Pancreas (tissue), 10 donors: Measurements from ENCODE around the gene ITIH1. TPM values are rescaled to one million over a fixed set of nuclear protein-coding genes. Genes with fewer than 3 reads are reported as not detected.

Source experiments
- ATAC-seq, 4 donors: fragments of 200-7000 bp; cut with Tn5 transposase; one replicate each; pipeline versions ENCODE4 v1.8.0 to v1.9.1; 2020; ENCODE audit warnings: mild to moderate bottlenecking in 4 of 4, moderate library complexity in 4 of 4
- DNase-seq, 6 donors: peaks; one replicate each; pipeline ENCODE4 v3.0.0-alpha.2; 2020
- FAIRE-seq: peaks from 2 replicates; lab custom pipeline; 2012; peaks lifted over from hg19 to GRCh38; lab: Jason Lieb, UNC
- H3K27ac ChIP-seq, 4 donors: fragments of 200-600 bp; sonication (generic); 1 replicate in 3 of 4; 2 replicates in 1 of 4; pipeline versions ENCODE4 v1.5.0 to v1.8.0; 2020
- H3K27me3 ChIP-seq, 4 donors: fragments of 200-600 bp; one replicate each; pipeline ENCODE4 v1.8.0; 2021
- H3K36me3 ChIP-seq, 3 donors: fragments of 200-600 bp; sonication (generic) in 1 of 3; one replicate each; pipeline versions ENCODE4 v1.5.0 to v1.8.0; 2020 to 2021
- H3K4me1 ChIP-seq, 3 donors: fragments of 200-600 bp; one replicate each; pipeline ENCODE4 v1.8.0; 2021
- H3K4me3 ChIP-seq, 4 donors: fragments of 200-600 bp; sonication (generic) in 2 of 4; one replicate each; pipeline versions ENCODE4 v1.5.0 to v1.8.0; 2020 to 2021
- H3K9me3 ChIP-seq, 4 donors: fragments of 200-600 bp; one replicate each; pipeline ENCODE4 v1.8.0; 2021
- WGBS, 2 donors: extraction: QIAGEN DNeasy Blood & Tissue Kit; methylation state at CpG; one replicate each; pipeline ENCODE4 v1.1.7; 2013; 5-methylcytosine and 5-hydroxymethylcytosine counted together
- intact Hi-C, 3 donors: fragments of 100-400 bp; cut with DNase I; formaldehyde crosslinking; loops; one replicate each; pipeline versions ENCODE4 v1.11.1 to v1.14.2; 2022
- polyA plus RNA-seq, 2 donors: library from polyadenylated mRNA; stranded (reverse); fragments of 200-250 nt; gene quantifications; one replicate each; pipeline ENCODE4 v1.2.3, GENCODE V29; 2013
- total RNA-seq, 6 donors: library from RNA; stranded (reverse); fragmentation: NEBNext Ultra II Directional in 4 of 6; extraction: Animal tissue kit (Norgen Biotek cat#: 25700) in 4 of 6; gene quantifications; one replicate each; pipeline versions ENCODE4 v1.2.1 to v1.2.4, GENCODE V29; 2021 to 2023
- TF ChIP-seq, protein P1 (sequence below), 4 donors: fragments of 200-600 bp; sonication (generic) in 3 of 4; IDR thresholded peaks; one replicate each; pipeline versions ENCODE4 v1.5.0 to v1.8.0; 2021; ENCODE audit warnings: antibody characterized with exemption in 4 of 4
- donor health status: healthy with polysubstance abuse.
- donor health status: DM: no; HTN: no; CAD: no; lungs with moderate emphysema.
- donor health status: DM: no; HTN: no; CAD: no.
- donor health status: control.
- donor health status: control.
- donor health status: Bipolar disorder and iron deficiency.
- donor health status: DM: yes; HTN: yes; CAD: no.
- donor health status: DM: no; HTN: no; CAD: no.
- donor health status: DM: no; HTN: no; CAD: no.
- donor health status: DM: yes; HTN: yes; CAD: no.

ITIH1 gene
- total and polyA plus RNA-seq, 8 donors = 0.32 to 1.9 (median 0.51) TPM; not detected in 1

DNA sequence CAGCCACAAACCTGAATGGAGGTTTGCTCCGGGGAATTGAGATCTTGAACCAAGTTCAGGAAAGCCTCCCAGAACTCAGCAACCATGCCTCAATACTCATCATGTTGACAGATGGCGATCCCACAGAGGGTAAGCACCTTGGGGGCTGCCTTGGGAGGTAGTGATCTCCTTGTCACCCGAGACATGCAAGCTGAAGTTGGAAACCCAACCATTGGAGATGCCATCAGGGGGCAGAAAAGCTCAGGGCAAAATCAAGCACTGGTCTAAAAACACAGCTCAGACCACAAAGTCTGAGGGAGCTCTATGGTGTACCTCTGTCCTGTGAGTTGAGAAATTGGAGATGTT lies 5.8 kb downstream of the ITIH1 start:
- ATAC-seq = no peak
- FAIRE-seq = no peak
- intact Hi-C loops = no loop called here

DNA sequence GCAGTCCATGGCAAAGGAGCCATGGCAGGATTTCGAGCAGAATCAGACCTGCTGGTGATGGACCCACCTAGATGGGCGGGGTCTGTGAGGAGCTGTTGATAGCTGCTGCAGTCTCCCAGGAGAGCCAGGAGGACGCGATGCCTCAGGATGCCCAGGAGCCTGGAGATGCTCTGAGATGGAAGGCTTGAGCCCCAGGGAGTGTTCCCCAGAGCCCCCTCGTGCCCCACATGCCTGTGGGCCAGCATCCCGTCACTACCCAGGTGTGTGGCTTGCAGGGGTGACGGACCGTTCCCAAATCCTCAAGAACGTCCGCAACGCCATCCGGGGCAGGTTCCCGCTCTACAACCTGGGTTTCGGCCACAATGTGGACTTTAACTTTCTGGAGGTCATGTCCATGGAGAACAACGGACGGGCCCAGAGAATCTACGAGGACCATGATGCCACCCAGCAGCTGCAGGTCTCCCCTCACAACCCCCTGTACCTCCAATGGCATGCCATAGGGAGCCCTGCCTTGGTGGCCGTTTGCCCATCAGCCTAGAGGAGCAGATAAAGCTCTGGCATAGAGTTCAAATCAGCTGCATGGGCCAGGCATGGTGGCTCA lies 6.7 kb downstream of the ITIH1 start:
- TF ChIP-seq, protein P1, sequence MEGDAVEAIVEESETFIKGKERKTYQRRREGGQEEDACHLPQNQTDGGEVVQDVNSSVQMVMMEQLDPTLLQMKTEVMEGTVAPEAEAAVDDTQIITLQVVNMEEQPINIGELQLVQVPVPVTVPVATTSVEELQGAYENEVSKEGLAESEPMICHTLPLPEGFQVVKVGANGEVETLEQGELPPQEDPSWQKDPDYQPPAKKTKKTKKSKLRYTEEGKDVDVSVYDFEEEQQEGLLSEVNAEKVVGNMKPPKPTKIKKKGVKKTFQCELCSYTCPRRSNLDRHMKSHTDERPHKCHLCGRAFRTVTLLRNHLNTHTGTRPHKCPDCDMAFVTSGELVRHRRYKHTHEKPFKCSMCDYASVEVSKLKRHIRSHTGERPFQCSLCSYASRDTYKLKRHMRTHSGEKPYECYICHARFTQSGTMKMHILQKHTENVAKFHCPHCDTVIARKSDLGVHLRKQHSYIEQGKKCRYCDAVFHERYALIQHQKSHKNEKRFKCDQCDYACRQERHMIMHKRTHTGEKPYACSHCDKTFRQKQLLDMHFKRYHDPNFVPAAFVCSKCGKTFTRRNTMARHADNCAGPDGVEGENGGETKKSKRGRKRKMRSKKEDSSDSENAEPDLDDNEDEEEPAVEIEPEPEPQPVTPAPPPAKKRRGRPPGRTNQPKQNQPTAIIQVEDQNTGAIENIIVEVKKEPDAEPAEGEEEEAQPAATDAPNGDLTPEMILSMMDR (IDR thresholded peaks at IDR 0.05) = no peak
- H3K9me3 ChIP-seq = no peaks in the 10 kb centered on the region
- no peaks in the 10 kb centered on the region for H3K4me1 ChIP-seq
- FAIRE-seq (no peak), ATAC-seq (no peak), DNase-seq (peak in 3 of 6 donors; percentile 12 to 38 (median 34))
- no peaks in the 10 kb centered on the region for H3K27me3 ChIP-seq
- no peak overlapping the region for H3K4me3 ChIP-seq
- intact Hi-C loops = no loop called here
- no peak overlapping the region for H3K27ac ChIP-seq
- no peaks in the 10 kb centered on the region for H3K36me3 ChIP-seq
- 74 to 82% methylated on average over 18 of the region's 18 CpGs for WGBS, 2 donors

More for the DNA sequence above, 5.8 kb downstream of the ITIH1 start:
- peak in 2 of 6 donors; percentile 4 for DNase-seq
- no peaks in the 10 kb centered on the region for H3K4me1 ChIP-seq
- no peaks in the 10 kb centered on the region for H3K9me3 ChIP-seq
- H3K36me3 ChIP-seq = no peaks in the 10 kb centered on the region
- no peak overlapping the region for H3K4me3 ChIP-seq
- TF ChIP-seq, protein P1 (IDR thresholded peaks at IDR 0.05) = no peak
- H3K27ac ChIP-seq = no peak overlapping the region
- no peaks in the 10 kb centered on the region for H3K27me3 ChIP-seq
- WGBS, 2 donors = 71 to 78% methylated on average over 3 of the region's 3 CpGs

DNA sequence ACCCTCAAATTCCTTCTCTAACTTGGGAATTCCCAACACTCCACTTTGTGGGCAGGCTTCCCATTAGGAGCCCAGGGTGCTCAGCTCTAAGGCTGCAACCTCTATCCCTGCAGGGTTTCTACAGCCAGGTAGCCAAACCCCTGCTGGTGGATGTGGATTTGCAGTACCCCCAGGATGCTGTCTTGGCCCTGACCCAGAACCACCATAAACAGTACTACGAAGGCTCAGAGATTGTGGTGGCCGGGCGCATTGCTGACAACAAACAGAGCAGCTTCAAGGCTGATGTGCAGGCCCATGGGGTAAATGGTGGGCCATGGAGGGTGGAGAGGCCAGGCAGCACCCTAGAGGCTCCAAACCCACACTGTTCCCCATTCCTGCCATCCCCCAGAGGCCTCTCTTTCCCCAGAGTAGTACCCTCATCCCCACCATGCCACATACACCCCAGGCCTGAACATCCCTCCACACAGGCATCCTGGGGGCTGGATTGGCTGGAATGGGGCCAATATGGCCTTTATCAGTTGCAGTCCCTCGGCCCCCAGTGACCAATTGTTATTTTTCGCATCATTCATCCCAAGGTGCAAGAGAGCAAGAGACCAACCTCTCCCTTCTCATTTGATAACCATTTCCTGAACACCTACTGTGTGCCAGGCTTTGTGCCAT lies 7.7 kb downstream of the ITIH1 start:
- no peak overlapping the region for H3K4me3 ChIP-seq
- 72 to 85% methylated on average over 5 of the region's 5 CpGs for WGBS, 2 donors
- H3K36me3 ChIP-seq = no peaks in the 10 kb centered on the region
- FAIRE-seq = no peak
- DNase-seq = peak in 2 of 6 donors; percentile 16 to 24
- no peaks in the 10 kb centered on the region for H3K9me3 ChIP-seq
- no peaks in the 10 kb centered on the region for H3K27me3 ChIP-seq
- H3K27ac ChIP-seq = no peak overlapping the region
- intact Hi-C loops = no loop called here
- no peak for ATAC-seq
- TF ChIP-seq, protein P1 (IDR thresholded peaks at IDR 0.05) = no peak
- no peaks in the 10 kb centered on the region for H3K4me1 ChIP-seq

DNA sequence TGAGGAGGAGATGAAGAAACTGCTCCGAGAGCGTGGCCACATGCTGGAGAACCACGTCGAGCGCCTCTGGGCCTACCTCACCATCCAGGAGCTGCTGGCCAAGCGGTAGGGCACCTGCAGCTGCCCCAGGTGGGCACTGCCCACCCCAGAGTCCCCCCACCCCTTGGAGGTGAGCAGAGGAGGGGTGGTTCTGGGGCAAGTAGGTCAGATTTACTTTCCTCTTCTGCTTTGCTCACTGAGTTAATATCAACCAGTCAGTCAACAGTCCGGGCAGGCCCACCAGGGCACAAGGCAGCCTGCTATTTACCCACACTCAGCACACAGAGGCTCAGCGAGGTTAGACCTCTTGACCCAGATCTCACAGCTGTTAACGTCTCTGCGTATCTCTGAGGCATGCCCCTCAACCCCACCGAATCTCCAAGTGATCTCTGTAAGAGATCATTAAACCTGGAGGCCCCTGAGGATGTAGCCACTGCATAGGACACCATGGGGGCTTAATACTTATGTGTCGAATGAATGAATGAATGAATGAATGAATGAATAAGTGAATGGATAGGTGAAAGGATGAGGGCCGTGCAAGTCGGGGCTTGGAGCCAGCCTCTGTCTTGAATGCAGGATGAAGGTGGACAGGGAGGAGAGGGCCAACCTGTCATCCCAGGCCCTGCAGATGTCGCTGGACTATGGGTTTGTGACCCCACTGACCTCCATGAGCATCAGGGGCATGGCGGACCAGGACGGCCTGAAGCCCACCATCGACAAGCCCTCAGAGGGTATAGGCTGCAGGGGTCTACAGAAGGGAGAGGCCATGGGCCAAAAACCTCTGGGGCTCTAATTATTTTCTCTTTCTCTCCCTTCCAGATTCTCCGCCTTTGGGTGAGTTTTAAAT lies 9.2 kb downstream of the ITIH1 start:
- FAIRE-seq (no peak), DNase-seq (peak in 1 of 6 donors; percentile 38), ATAC-seq (no peak)
- intact Hi-C loops = no loop called here
- H3K4me3 ChIP-seq = no peak overlapping the region
- H3K9me3 ChIP-seq = no peaks in the 10 kb centered on the region
- H3K27ac ChIP-seq = no peak overlapping the region
- H3K27me3 ChIP-seq = no peaks in the 10 kb centered on the region
- 72 to 75% methylated on average over 19 of the region's 19 CpGs for WGBS, 2 donors
- TF ChIP-seq, protein P1 (IDR thresholded peaks at IDR 0.05) = no peak
- H3K4me1 ChIP-seq = no peaks in the 10 kb centered on the region
- no peaks in the 10 kb centered on the region for H3K36me3 ChIP-seq
